HG02623 (cell line): Measurements from ENCODE around the gene PHC3.
"Not testable (repeated sequence)": the region's sequence is repeated elsewhere in the genome, so short reads cannot be mapped to it uniquely, and the experiment has no call there.

Experiments
- ATAC-seq: cut with Tn5 transposase; IDR thresholded peaks from one replicate; pipeline ENCODE4 v1.9.1; 2021; ENCODE audit warnings: moderate library complexity; ENCODE audit not compliant: unreplicated experiment

PHC3 gene

DNA sequence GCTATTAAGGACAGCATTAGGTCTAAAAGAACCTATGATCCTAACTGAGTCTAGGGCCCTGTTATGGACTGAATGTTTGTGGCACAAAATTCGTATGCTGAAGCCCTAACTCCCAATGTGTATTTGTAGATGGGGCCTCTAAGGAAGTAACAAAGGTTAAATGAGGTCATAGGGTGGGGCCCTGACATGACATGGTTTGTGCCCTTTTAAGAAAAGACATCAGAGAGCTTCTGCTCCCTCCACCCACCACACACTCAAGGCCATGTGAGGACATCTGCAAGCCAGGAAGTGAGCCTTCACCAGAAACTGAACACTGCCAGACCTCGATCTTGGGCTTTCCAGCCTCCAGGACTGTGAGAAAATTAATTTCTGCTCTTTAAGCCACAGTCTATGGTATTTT is 49.2 kb downstream of the PHC3 start:
- no peak for ATAC-seq

- no peak for ATAC-seq
Observed at GRCh38 chr3:170130532-170130931, 51.0 kb downstream of the PHC3 start.

DNA sequence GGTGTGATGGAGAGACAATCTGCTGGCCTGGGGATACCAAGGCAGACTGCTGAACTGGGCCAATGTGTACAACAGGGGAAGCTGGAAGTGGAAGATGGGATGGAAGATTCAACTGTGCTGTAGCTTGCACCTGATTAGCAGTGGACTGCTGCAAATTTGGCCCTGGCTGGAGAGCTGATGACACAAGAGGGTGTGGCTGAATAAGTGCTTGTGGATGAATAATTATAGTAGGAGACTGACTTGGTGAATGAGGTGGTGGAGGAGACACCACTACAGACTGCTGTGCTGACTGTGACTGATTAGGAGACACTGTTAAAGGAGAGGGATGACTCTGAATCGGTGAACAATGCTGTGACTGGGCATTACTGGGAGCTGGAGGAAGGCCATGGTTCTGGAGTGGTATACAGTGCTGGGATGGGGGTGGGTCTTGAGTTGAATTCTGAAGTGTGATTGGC is 52.5 kb downstream of the PHC3 start:
- peak; percentile 33 for ATAC-seq

DNA sequence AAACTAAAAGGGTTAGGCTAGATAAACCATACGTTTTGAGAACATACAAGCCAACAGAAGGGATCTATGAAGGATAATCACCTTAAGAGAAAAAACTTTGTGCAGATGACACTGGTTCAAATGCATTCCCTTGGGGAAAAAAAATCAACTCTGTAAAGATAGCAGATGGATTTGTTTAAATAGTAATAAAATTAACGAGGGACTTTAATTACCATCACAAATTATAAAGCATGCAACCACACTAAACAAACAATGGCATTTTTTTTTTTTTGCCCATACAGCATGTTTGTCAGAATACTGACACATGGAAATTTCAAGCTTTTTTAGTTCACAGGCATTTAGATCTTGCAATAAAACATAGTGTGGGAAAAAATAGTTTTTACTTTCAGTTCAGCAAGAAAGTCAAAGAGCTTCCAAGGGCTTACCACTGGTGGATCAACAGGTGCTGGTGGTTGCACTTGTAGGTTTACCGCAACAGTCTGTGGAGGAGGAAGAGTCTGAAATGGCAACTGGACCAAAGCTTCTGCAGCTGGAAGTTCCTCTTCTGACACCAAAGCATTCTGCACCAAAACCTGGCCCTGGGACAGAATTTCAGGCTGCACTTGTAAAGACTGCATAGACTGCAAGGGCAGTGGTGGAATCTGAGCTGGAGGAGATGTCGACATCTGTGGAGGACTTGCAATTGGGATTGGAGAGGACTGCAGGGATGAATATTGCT is 53.1 kb downstream of the PHC3 start:
- ATAC-seq: peak; percentile 89

GRCh38 chr3:170117134-170117533 is 64.4 kb downstream of the PHC3 start:
- no peak for ATAC-seq

GRCh38 chr3:170114165-170114564 is 67.4 kb downstream of the PHC3 start:
- not testable (repeated sequence) for ATAC-seq

DNA sequence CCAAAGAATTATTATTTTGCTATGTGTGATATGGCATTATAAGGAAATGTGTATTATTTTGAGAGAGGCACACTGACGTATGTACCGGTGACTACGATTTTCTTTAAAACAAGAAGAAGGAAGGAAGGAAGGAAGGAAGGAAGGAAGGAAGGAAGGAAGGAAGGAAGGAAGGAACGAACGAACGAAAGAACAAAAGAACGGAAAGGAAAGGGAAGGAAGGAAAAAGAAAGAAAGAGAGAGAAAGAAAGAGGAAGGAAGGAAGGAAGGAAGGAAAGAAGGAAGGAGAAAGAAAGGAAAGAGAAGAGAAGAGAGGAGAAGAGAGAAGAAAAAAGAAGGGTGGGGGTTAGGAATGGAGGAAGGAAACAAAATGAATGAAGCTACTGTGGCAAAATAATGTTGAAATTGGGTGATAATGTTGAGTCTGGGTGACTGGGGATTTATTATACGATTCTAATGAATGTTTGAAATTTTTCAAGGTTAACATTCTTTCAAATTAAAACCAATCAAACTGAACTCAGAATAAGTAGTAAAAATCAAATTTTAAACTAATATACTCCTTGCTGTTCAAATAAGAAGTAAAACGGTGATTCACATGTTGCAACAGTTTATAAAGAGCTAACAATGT is 70.3 kb downstream of the PHC3 start:
- no peak for ATAC-seq

- ATAC-seq: no peak
Observed at GRCh38 chr3:170109579-170110293, 71.8 kb downstream of the PHC3 start.

DNA sequence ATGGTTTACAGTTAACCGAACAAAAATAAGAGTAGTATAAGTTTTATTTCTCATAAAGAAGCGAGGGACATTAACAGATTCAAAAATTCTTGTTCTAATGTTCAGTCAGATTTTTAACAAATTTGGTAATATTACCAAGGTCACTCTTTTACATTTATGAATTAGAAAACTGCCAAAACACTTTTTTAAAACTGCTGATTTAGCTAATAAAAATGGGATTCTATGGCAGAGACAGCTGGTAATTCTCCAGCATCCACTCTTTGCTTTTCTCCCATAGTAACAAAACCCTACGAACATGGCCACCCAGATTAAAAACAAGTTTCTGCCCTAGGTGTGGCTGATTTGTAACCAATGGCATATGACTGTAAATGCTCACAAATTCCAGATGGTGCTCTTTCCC is 72.6 kb downstream of the PHC3 start:
- ATAC-seq: no peak

GRCh38 chr3:170107941-170108340 is 73.6 kb downstream of the PHC3 start:
- ATAC-seq: no peak

- no peak for ATAC-seq
Observed at GRCh38 chr3:170102431-170102830, 79.1 kb downstream of the PHC3 start.

- no peak for ATAC-seq
Observed at GRCh38 chr3:170100944-170101343, 80.6 kb downstream of the PHC3 start.

- no peak for ATAC-seq
Observed at GRCh38 chr3:170098753-170099152, 82.8 kb downstream of the PHC3 start.

DNA sequence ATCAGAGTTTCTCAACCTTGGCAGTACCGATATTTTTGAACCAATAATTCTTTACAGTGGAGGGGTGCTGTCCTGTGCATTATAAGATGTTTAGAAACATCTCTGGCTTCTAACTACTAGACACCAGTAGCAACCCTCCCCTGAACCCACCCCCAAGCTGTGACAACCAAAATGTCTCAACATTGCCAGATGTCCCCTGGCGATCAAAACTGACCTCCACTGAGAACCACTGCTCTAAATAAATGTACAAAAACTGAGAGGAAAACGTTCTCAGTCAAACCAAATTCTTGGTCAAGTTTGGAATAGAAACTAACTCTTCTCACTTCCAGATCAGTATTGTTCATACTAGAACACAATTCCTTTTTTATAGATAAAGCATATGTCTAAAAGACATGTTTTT is 85.2 kb downstream of the PHC3 start:
- no peak for ATAC-seq

- no peak for ATAC-seq
Observed at GRCh38 chr3:170095771-170096170, 85.8 kb downstream of the PHC3 start.

- ATAC-seq: no peak
Observed at GRCh38 chr3:170092907-170093306, 88.6 kb downstream of the PHC3 start.

DNA sequence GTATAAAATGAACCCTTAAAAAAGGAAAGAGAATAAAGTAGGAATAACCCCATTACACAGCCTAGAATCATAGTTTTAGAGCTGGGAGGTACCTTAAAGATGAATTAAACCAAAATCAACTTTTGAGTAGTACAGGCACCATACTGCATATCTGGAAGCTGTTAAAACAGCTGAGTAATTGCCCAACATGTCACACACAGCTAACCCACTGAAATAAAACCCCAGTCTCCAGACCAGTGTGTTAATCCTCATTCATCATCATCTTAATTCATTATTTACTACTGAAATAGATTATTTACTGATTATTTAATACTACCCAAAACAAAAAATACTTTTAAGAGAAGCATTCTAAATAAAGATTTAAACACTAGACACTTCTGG is 90.9 kb downstream of the PHC3 start:
- no peak for ATAC-seq

DNA sequence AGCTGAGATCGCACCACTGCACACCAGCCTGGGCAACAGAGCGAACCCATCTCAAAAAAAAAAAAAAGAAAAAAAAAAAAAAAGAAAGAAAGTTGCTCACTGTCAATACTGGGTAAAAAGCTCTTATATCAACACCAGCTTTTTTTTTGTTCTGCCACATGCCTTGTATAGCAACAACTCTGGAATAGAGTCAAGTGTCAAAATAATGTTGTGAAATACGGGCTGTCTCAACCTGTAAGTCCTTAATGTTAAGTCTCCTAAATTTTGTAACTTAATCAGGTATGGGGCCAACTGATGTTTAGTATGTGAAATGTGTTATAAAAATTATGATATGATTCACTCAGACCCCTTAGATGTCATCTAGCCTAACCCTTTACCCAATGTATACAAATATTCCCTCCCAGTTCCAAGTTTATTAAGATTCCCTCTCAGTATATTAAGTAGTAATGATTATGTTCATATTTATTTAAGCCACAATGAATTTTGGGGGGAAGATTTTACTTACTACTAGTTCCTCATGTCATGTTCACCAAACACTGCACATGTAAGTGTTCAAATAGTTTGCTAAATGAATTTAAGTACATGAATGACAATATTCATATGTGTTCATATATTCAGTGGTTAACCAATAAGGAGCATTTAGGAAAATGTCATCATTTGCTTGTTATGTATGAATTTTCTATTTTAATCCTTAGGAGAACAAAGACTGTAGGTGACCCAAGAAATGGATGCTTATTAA is 91.5 kb downstream of the PHC3 start:
- no peak for ATAC-seq

DNA sequence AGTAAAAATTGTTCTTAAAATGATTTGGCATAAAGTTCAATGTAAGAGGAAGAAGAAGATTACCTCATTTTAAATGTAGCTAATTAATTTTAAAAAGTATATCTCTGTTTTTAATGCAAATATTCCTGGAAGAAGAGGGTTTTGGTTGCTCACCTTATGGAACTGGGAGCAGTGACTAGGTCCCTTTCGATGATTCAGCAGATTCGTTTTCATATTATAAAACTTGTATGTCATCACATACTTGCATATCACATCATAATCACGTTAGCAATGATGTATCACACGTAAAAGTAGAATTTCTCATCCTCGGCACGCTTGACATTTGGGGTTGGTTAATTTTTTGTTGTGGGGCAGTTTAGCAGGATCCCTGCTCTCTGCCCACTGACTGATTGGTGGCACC is 96.1 kb downstream of the PHC3 start:
- no peak for ATAC-seq

- no peak for ATAC-seq
Observed at GRCh38 chr3:170083343-170083742, 98.2 kb downstream of the PHC3 start.

- ATAC-seq: no peak
Observed at GRCh38 chr3:170081079-170081741, 100.3 kb downstream of the PHC3 start.
